Aorta (tissue), 5 donors: ENCODE measurements around the gene CRYZ. TPM values are rescaled to one million over a fixed set of nuclear protein-coding genes. Genes with fewer than 3 reads are reported as not detected.

Source experiments
- ATAC-seq: fragments of 200-7000 bp; cut with Tn5 transposase; one replicate; pipeline ENCODE4 v1.9.1; 2022; ENCODE audit warnings: moderate library complexity; ENCODE audit not compliant: low FRiP score
- DNase-seq, 2 donors: peaks; one replicate each; pipeline ENCODE4 v3.0.0-alpha.2; 2020
- H3K27ac ChIP-seq, 2 donors: one replicate each; pipeline ENCODE4 v1.5.1; 2013; ENCODE audit warnings: low read length in 2 of 2, mild to moderate bottlenecking in 2 of 2, moderate library complexity in 2 of 2, control low read depth in 1 of 2, inconsistent platforms in 1 of 2, low read depth in 1 of 2
- H3K27me3 ChIP-seq, 2 donors: one replicate each; pipeline ENCODE4 v1.6.1; 2013; ENCODE audit warnings: control low read depth in 1 of 2, low read length in 1 of 2, mild to moderate bottlenecking in 1 of 2, moderate library complexity in 1 of 2; ENCODE audit not compliant: insufficient read depth in 2 of 2, control insufficient read depth in 1 of 2
- H3K36me3 ChIP-seq, 2 donors: one replicate each; pipeline ENCODE4 v1.6.1; 2013; ENCODE audit warnings: control low read depth in 1 of 2, low read length in 1 of 2, mild to moderate bottlenecking in 1 of 2; ENCODE audit not compliant: insufficient read depth in 2 of 2, control insufficient read depth in 1 of 2
- H3K4me1 ChIP-seq, 2 donors: one replicate each; pipeline ENCODE4 v1.6.1; 2013; ENCODE audit warnings: low read length in 2 of 2, control low read depth in 1 of 2, mild to moderate bottlenecking in 1 of 2, moderate library complexity in 1 of 2; ENCODE audit not compliant: insufficient read depth in 2 of 2, control insufficient read depth in 1 of 2
- H3K4me3 ChIP-seq, 2 donors: one replicate each; pipeline ENCODE4 v1.5.1; 2013; ENCODE audit warnings: low read length in 2 of 2, control low read depth in 1 of 2, mild to moderate bottlenecking in 1 of 2
- H3K9me3 ChIP-seq: one replicate; pipeline ENCODE4 v1.6.1; 2013; ENCODE audit warnings: mild to moderate bottlenecking, low read length; ENCODE audit not compliant: control insufficient read depth
- WGBS, 2 donors: extraction: QIAGEN DNeasy Blood & Tissue Kit; methylation state at CpG; one replicate each; pipeline ENCODE4 v1.1.7; 2013; 5-methylcytosine and 5-hydroxymethylcytosine counted together
- intact Hi-C, 2 donors: fragments of 100-400 bp; cut with DNase I; formaldehyde crosslinking; loops; one replicate each; pipeline versions ENCODE4 v1.14.2 to v1.15.0; 2022
- polyA plus RNA-seq, 2 donors: library from polyadenylated mRNA; stranded (reverse); fragments of 200-250 nt; gene quantifications; one replicate each; pipeline ENCODE4 v1.2.3, GENCODE V29; 2013
- total RNA-seq, 2 donors: library from RNA; stranded (reverse); fragmentation: NEBNext Ultra II Directional; extraction: Animal tissue kit (Norgen Biotek cat#: 25700); gene quantifications; one replicate each; pipeline ENCODE4 v1.2.1, GENCODE V29; 2021
- donor health status: healthy with polysubstance abuse.
- donor health status: Bipolar disorder and iron deficiency.
- donor health status: DM: no; HTN: no; CAD: no.
- donor health status: DM: no; HTN: no; CAD: no.
- donor health status: DM: yes; HTN: yes; CAD: no.

Gene CRYZ
- total and polyA plus RNA-seq, 4 donors = 23.8 to 36.5 (median 26.4) TPM

DNA sequence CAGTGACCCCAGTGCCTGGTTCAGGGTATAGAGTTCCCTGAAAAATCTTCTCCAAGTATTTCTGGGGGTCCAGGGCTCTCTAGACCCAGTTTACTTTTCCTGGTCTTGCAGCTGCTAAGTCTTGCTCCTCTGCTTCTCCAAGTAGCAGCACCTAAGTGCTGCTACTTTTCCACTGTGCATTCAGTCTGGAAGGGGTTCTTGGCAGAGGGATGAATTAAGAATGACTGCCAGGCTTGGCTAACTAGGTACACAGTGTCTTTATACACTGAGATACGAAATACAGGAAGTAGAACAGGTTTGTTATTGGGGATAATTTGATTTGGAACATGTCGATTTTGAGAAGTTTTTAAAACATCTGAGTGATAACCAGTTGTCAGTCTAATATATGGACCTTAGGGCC lies 35.0 kb downstream of the CRYZ start:
- Histone ChIP-seq H3K27me3 (no peaks in the 10 kb centered on the region), H3K4me1 (no peaks in the 10 kb centered on the region), H3K36me3 (peaks cover 0 to 4% of the 10 kb centered on the region in 2 donors), H3K9me3 (no peaks in the 10 kb centered on the region), H3K27ac (no peak overlapping the region), H3K4me3 (no peak overlapping the region)
- intact Hi-C loops = no loop called here
- ATAC-seq = no peak
- no peak for DNase-seq
- WGBS, 2 donors = 69 to 70% methylated on average over 2 of the region's 2 CpGs

DNA sequence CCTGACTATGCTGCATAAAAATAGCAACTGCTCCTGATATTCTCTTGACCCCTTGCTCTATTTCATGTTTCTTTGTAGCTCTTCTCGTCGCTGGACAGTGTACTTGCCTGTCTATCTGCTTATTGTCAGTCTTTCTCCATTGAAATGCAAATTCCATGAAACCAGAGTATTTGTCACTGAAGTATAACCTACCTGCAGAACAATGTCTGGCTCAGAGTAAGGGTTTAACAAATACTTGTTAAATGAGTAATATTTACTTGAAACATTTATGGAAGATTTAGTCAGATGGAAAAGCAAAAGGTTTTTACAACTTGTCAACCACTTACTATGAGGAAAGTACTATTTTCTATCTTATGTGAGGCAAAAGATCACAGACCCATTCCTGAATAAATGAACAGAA lies 39.4 kb downstream of the CRYZ start:
- intact Hi-C loops = no loop called here
- Histone ChIP-seq H3K27me3 (no peaks in the 10 kb centered on the region), H3K27ac (no peak overlapping the region), H3K9me3 (no peaks in the 10 kb centered on the region), H3K4me1 (no peaks in the 10 kb centered on the region), H3K36me3 (no peaks in the 10 kb centered on the region), H3K4me3 (no peak overlapping the region)
- DNase-seq (no peak), ATAC-seq (no peak)
- WGBS, 2 donors = 51 to 82% methylated on average over 2 of the region's 2 CpGs

DNA sequence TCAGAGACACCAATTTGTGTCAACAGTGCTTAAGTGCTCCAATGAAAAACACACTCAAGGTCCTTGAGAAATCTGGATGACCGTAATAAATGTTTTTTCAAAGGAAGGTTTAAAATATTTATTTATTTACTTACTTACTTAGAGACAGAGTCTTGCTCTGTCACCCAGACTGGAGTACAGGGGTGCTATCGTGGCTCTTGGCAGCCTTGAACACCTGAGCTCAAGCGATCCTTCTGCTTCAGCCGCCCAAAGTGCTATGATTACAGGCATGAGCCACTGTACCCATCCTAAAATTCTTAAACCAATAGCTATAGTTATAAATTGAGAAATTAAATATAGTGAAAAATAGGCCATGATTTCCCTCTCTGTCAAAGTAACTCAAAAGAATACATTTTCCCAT lies 41.9 kb downstream of the CRYZ start:
- no peaks in the 10 kb centered on the region for H3K4me1 ChIP-seq
- no peaks in the 10 kb centered on the region for H3K27me3 ChIP-seq
- H3K36me3 ChIP-seq = no peaks in the 10 kb centered on the region
- DNase-seq = no peak
- no peak overlapping the region for H3K4me3 ChIP-seq
- no peak overlapping the region for H3K27ac ChIP-seq
- H3K9me3 ChIP-seq = no peaks in the 10 kb centered on the region
- ATAC-seq = no peak
- WGBS, 2 donors = 75 to 84% methylated on average over 4 of the region's 4 CpGs
- intact Hi-C loops = no loop called here

DNA sequence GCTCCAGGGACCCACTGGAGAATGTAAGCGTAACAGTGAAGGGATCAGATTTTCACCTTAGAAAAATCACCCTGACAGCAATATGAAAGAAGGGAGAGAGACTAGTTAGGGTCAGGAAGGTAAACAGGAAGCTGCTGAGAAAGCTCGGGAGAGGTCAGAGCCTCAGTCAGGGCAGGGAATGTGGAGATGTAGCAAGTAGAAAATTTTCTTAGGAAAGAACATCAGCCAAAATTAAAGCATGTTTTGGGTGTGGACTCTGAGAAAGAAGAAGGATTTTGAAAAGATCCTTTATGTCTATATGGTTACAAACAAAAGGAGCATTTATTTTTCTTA lies 42.5 kb downstream of the CRYZ start:
- WGBS, 2 donors = 20 to 21% methylated on average over 2 of the region's 2 CpGs
- Histone ChIP-seq H3K36me3 (no peaks in the 10 kb centered on the region), H3K27ac (no peak overlapping the region), H3K9me3 (no peaks in the 10 kb centered on the region), H3K4me3 (no peak overlapping the region), H3K27me3 (no peaks in the 10 kb centered on the region), H3K4me1 (no peaks in the 10 kb centered on the region)
- ATAC-seq (no peak), DNase-seq (no peak)
- intact Hi-C loops = no loop called here

DNA sequence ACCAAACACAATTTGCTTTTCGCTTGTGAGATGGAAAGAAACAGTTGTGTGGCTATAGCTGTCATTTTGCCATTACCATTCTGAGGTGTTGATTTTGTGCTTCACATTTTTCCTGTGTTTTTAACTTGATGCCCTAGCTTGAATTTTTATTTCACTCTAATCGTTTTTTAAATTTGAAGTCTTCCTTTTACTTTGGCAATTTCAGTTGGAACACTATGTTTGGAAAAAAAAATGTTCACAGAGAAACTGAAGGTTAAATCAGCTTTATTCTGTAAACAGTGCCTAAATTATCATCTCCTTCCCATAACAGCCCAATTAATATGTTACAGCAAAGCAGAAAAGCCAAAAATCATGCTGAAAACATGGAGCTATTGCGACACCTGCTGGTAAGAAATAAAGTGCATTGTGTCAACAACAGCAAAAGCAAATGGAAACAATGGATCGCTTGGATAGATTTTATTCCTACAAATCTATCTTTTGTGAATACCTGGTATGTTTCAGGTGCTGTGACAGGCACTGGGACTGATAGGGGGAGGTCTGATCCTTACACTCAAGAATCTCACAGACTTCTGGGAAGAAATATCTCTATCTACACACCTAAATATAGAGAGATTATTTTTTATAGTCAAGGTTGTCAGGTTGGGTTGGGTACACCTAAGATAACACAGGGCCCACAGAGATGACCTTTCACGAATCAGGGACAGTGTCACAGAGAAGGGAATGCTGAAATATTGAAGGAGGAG lies 43.1 kb downstream of the CRYZ start:
- ATAC-seq (peak; percentile 63), DNase-seq (no peak)
- WGBS, 2 donors = 8 to 20% methylated on average over 5 of the region's 5 CpGs
- intact Hi-C loops = no loop called here
- H3K4me3 ChIP-seq = no peak overlapping the region
- H3K27me3 ChIP-seq = no peaks in the 10 kb centered on the region
- H3K36me3 ChIP-seq = no peaks in the 10 kb centered on the region
- H3K27ac ChIP-seq = no peak overlapping the region
- H3K9me3 ChIP-seq = no peaks in the 10 kb centered on the region
- no peaks in the 10 kb centered on the region for H3K4me1 ChIP-seq

DNA sequence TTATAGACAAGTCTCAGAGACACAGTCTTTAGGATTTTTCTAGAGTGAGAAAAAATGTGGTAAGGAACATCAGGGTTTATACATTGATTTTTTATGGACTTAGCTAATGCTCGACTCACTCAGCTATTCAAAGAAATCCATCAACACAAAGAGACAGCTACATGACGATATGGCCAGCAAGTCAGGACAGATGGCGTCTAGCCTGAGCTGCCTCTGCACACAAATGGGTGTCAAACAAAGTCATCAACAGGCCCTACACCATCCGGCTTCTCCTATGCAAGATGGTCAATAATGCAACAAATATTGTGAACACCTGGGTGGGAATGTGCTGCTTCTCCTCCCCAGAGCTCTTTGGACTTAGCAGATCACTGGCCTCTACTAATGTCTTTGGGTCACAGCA lies 45.9 kb downstream of the CRYZ start:
- H3K27ac ChIP-seq = no peak overlapping the region
- intact Hi-C loops = no loop called here
- DNase-seq = no peak
- ATAC-seq = no peak
- H3K4me3 ChIP-seq = no peak overlapping the region
- WGBS, 2 donors = 61 to 65% methylated on average over 4 of the region's 4 CpGs
- no peaks in the 10 kb centered on the region for H3K9me3 ChIP-seq
- no peaks in the 10 kb centered on the region for H3K36me3 ChIP-seq
- no peaks in the 10 kb centered on the region for H3K27me3 ChIP-seq
- H3K4me1 ChIP-seq = no peaks in the 10 kb centered on the region

DNA sequence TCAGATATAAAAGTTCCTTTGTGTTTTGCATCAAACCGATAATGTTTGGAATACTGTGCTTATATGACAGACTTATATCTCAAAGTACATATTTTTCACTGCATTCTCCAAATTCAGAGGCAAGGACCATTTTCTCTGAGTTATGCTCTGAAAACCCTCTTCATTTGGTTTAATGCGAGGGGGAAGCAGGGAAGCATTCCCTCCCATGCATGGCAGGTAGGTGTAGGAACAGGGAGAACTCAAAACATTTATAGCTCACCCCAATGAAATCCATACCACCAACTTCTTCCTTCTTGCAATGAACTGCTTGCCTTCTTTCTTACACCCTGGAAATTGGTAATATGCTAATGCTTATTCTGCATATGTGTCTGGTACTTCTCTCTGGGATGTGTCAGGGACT lies 48.5 kb downstream of the CRYZ start:
- Histone ChIP-seq H3K27me3 (no peaks in the 10 kb centered on the region), H3K9me3 (no peaks in the 10 kb centered on the region), H3K36me3 (no peaks in the 10 kb centered on the region), H3K4me3 (no peak overlapping the region), H3K4me1 (no peaks in the 10 kb centered on the region), H3K27ac (no peak overlapping the region)
- ATAC-seq = no peak
- DNase-seq = no peak
- 80 to 95% methylated on average over 2 of the region's 2 CpGs for WGBS, 2 donors
- intact Hi-C loops = no loop called here

DNA sequence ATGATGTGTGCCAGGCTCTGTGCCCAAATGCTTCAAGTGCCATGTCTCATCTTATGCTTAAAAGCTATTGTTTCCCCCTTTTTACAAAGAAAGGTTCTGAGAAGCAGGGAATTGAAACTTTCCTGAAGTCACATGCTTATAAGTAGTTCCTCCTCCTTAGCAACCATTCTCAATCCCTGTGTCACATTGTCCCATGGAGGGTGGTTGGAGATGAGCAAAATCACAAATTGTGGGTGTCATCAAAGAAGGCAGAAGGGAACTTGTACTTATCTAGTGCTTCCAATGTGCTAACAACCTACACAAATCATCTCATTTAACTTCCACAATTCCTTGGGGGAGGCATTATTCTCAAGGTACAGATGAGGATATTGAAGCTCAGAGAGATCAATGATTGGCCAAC lies 49.2 kb downstream of the CRYZ start:
- Histone ChIP-seq H3K27me3 (no peaks in the 10 kb centered on the region), H3K9me3 (no peaks in the 10 kb centered on the region), H3K4me1 (no peaks in the 10 kb centered on the region), H3K36me3 (no peaks in the 10 kb centered on the region), H3K4me3 (no peak overlapping the region), H3K27ac (no peak overlapping the region)
- intact Hi-C loops = no loop called here
- DNase-seq = no peak
- ATAC-seq = no peak

DNA sequence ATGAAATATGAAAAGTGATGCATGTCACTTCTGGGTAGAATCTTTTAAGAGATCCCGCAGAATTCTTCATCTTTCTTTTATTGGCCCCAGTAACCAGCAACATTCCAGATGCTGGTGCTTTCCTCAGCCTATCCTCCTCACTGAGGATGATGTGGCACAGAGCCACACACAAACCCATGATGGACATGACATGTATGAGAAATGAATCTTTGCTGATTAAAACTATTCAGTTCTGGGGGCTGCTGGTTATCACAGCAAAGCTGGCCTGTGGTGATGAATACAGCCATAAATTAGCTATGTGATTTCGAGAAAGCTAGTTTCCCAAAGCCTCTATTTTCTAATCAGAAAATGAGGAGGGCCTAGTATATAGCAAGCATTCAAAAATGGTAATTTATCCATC lies 51.0 kb downstream of the CRYZ start:
- ATAC-seq (no peak), DNase-seq (no peak)
- Histone ChIP-seq H3K27me3 (no peaks in the 10 kb centered on the region), H3K4me1 (no peaks in the 10 kb centered on the region), H3K9me3 (no peaks in the 10 kb centered on the region), H3K27ac (no peak overlapping the region), H3K36me3 (no peaks in the 10 kb centered on the region), H3K4me3 (no peak overlapping the region)
- intact Hi-C loops = no loop called here
- WGBS, 2 donors = 65 to 86% methylated on average over 2 of the region's 2 CpGs
